Liver (tissue), 9 donors: Measurements from ENCODE around the gene PHC2. TPM values are rescaled to one million over a fixed set of nuclear protein-coding genes. Genes with fewer than 3 reads are reported as not detected.

Source experiments
- DNase-seq: peaks from one replicate; pipeline ENCODE4 v3.0.0-alpha.2; 2017; ENCODE audit warnings: low spot score
- H3K27ac ChIP-seq, 2 donors: one replicate each; pipeline ENCODE4 v1.7.0; 2013; ENCODE audit warnings: inconsistent platforms in 2 of 2, low read length in 2 of 2, control low read depth in 1 of 2, low read depth in 1 of 2, mild to moderate bottlenecking in 1 of 2
- H3K27me3 ChIP-seq, 4 donors: one replicate each; pipeline versions ENCODE4 v1.6.1 to v1.7.0; 2013; ENCODE audit warnings: low read length in 3 of 4, inconsistent platforms in 1 of 4, mild to moderate bottlenecking in 1 of 4, moderate library complexity in 1 of 4; ENCODE audit not compliant: control insufficient read depth in 4 of 4, insufficient read depth in 4 of 4
- H3K36me3 ChIP-seq, 4 donors: one replicate each; pipeline versions ENCODE4 v1.6.1 to v1.7.0; 2013; ENCODE audit warnings: low read length in 3 of 4, mild to moderate bottlenecking in 3 of 4, low read depth in 1 of 4, moderate library complexity in 1 of 4; ENCODE audit not compliant: control insufficient read depth in 4 of 4, insufficient read depth in 3 of 4
- H3K4me1 ChIP-seq, 4 donors: one replicate each; pipeline versions ENCODE4 v1.6.1 to v1.7.0; 2013; ENCODE audit warnings: low read length in 3 of 4, mild to moderate bottlenecking in 3 of 4, moderate library complexity in 1 of 4; ENCODE audit not compliant: control insufficient read depth in 4 of 4, insufficient read depth in 4 of 4
- H3K4me3 ChIP-seq, 3 donors: one replicate each; pipeline versions ENCODE4 v1.6.1 to v1.7.0; 2013; ENCODE audit warnings: low read length in 3 of 3, control low read depth in 1 of 3, low read depth in 1 of 3, mild to moderate bottlenecking in 1 of 3
- H3K9ac ChIP-seq, 2 donors: one replicate each; pipeline ENCODE4 v1.7.0; 2013; ENCODE audit warnings: low read length in 2 of 2, mild to moderate bottlenecking in 2 of 2, moderate library complexity in 2 of 2, control low read depth in 1 of 2, low read depth in 1 of 2
- H3K9me3 ChIP-seq, 4 donors: one replicate each; pipeline versions ENCODE4 v1.6.1 to v1.7.0; 2013; ENCODE audit warnings: low read length in 3 of 4; ENCODE audit not compliant: control insufficient read depth in 4 of 4
- EGR1 ChIP-seq, 2 donors: IDR thresholded peaks; 2 replicates each; pipeline ENCODE4 v1.6.1; 2016 to 2018; ENCODE audit warnings: antibody characterized with exemption in 2 of 2, low read depth in 2 of 2
- FOXA1 ChIP-seq: IDR thresholded peaks from 2 replicates; pipeline ENCODE4 v1.6.1; 2016; ENCODE audit warnings: antibody characterized with exemption
- FOXA2 ChIP-seq: IDR thresholded peaks from 2 replicates; pipeline ENCODE4 v1.6.1; 2016; ENCODE audit warnings: antibody characterized with exemption
- GABPA ChIP-seq, 2 donors: IDR thresholded peaks in 1 of 2; conservative IDR thresholded peaks in 1 of 2; 2 replicates each; pipeline ENCODE4 v1.6.1; 2016; ENCODE audit warnings: antibody characterized with exemption in 2 of 2, mild to moderate bottlenecking in 1 of 2, moderate library complexity in 1 of 2
- HNF4A ChIP-seq, 2 donors: conservative IDR thresholded peaks; 2 replicates each; pipeline ENCODE4 v1.6.1; 2016; ENCODE audit warnings: antibody characterized with exemption in 2 of 2, mild to moderate bottlenecking in 2 of 2
- HNF4G ChIP-seq: IDR thresholded peaks from 2 replicates; pipeline ENCODE4 v1.6.1; 2016; ENCODE audit warnings: antibody characterized with exemption
- JUND ChIP-seq, 2 donors: IDR thresholded peaks; 2 replicates each; pipeline ENCODE4 v1.6.1; 2016; ENCODE audit warnings: antibody characterized with exemption in 2 of 2
- NR2F2 ChIP-seq: IDR thresholded peaks from 2 replicates; pipeline ENCODE4 v1.6.1; 2016; ENCODE audit warnings: antibody characterized with exemption
- RAD21 ChIP-seq, 2 donors: IDR thresholded peaks; 2 replicates each; pipeline ENCODE4 v1.6.1; 2016; ENCODE audit warnings: antibody characterized with exemption in 2 of 2, mild to moderate bottlenecking in 2 of 2
- RXRA ChIP-seq, 2 donors: IDR thresholded peaks; 2 replicates each; pipeline ENCODE4 v1.6.1; 2017 to 2018; ENCODE audit warnings: antibody characterized with exemption in 2 of 2, mild to moderate bottlenecking in 1 of 2
- SP1 ChIP-seq: IDR thresholded peaks from 2 replicates; pipeline ENCODE4 v1.6.1; 2018; ENCODE audit warnings: antibody characterized with exemption, mild to moderate bottlenecking
- TAF1 ChIP-seq: conservative IDR thresholded peaks from 2 replicates; pipeline ENCODE4 v1.6.1; 2016; ENCODE audit warnings: antibody characterized with exemption, mild to moderate bottlenecking
- WGBS: extraction: QIAGEN DNeasy Blood & Tissue Kit; methylation state at CpG from one replicate; pipeline ENCODE4 v1.1.7; 2013; 5-methylcytosine and 5-hydroxymethylcytosine counted together
- polyA plus RNA-seq, 2 donors: library from polyadenylated mRNA; stranded (reverse) in 1 of 2; unstranded in 1 of 2; fragments of 200-250 nt in 1 of 2; fragments of >200 nt in 1 of 2; fragmentation: Nextera tagmentation in 1 of 2; extraction: Ambion mirVana in 1 of 2; gene quantifications; one replicate each; pipeline versions ENCODE4 v1.2.1 to v1.2.3, GENCODE V29; 2013 to 2015
- total RNA-seq, 2 donors: library from RNA; depleted of rRNA; stranded (reverse); fragments of >200 nt; gene quantifications; one replicate each; pipeline ENCODE4 v1.2.3, GENCODE V29; 2014
- TF ChIP-seq, protein P1 (sequence below): IDR thresholded peaks from 2 replicates; pipeline ENCODE4 v1.6.1; 2016; ENCODE audit warnings: antibody characterized with exemption
- TF ChIP-seq, protein P2 (sequence below): fragments of 150-350 bp; IDR thresholded peaks from 2 replicates; pipeline ENCODE4 v1.5.1; 2017; ENCODE audit warnings: improper control_type of control experiment, low read depth, low read length; ENCODE audit not compliant: missing input control
- TF ChIP-seq, protein P3 (sequence below): IDR thresholded peaks from 2 replicates; pipeline ENCODE4 v1.6.1; 2016; ENCODE audit warnings: antibody characterized with exemption
- TF ChIP-seq, protein P4 (sequence below): IDR thresholded peaks from 2 replicates; pipeline ENCODE4 v1.6.1; 2016; ENCODE audit warnings: antibody characterized with exemption, mild to moderate bottlenecking
- TF ChIP-seq, protein P5 (sequence below): IDR thresholded peaks from 2 replicates; pipeline ENCODE4 v1.6.1; 2016; ENCODE audit warnings: antibody characterized with exemption
- donor health status: healthy.
- donor health status: healthy.
- donor health status: healthy.
- donor health status: healthy.
- donor health status: healthy.

PHC2 gene
- total and polyA plus RNA-seq, 4 donors: 19.1 to 67.8 (median 44.7) TPM

DNA sequence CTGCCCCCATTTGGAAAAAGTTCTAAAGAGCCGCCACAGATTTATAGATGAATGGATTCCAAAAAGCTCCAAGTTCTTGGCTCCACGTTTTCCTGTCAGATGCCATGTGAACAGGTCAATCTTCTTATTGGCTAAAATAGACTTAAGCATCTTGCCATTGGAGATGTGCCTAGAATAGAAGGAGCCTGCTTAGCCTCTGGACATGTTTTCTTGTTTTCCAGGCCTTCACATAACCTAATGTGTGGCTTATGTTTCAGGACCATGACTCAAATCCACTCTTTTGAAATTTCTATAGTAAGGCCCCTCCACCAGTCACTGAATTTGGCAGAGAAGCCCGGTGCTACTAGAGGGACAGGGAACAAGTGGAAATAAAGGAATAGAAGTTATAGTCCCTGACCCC lies 31.5 kb downstream of the PHC2 start:
- Histone ChIP-seq H3K27ac (no peak overlapping the region), H3K9me3 (no peaks in the 10 kb centered on the region), H3K36me3 (no peaks in the 10 kb centered on the region), H3K27me3 (no peaks in the 10 kb centered on the region), H3K4me1 (no peaks in the 10 kb centered on the region), H3K9ac (no peak overlapping the region), H3K4me3 (no peak overlapping the region)
- TF ChIP-seq, protein P1, sequence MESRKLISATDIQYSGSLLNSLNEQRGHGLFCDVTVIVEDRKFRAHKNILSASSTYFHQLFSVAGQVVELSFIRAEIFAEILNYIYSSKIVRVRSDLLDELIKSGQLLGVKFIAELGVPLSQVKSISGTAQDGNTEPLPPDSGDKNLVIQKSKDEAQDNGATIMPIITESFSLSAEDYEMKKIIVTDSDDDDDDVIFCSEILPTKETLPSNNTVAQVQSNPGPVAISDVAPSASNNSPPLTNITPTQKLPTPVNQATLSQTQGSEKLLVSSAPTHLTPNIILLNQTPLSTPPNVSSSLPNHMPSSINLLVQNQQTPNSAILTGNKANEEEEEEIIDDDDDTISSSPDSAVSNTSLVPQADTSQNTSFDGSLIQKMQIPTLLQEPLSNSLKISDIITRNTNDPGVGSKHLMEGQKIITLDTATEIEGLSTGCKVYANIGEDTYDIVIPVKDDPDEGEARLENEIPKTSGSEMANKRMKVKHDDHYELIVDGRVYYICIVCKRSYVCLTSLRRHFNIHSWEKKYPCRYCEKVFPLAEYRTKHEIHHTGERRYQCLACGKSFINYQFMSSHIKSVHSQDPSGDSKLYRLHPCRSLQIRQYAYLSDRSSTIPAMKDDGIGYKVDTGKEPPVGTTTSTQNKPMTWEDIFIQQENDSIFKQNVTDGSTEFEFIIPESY: no peak
- no peak for TF ChIP-seq FOXA2
- no peak for TF ChIP-seq RXRA (IDR thresholded peaks at IDR 0.05)
- TF ChIP-seq GABPA (IDR thresholded peaks at IDR 0.05 in 1 of 2, conservative IDR thresholded peaks at IDR 0.05 in 1 of 2): no peak
- TF ChIP-seq EGR1 (IDR thresholded peaks at IDR 0.05; ENCODE audit: low read depth in 2 of 2): no peak
- TF ChIP-seq HNF4A (conservative IDR thresholded peaks at IDR 0.05): no peak
- TF ChIP-seq, protein P2, sequence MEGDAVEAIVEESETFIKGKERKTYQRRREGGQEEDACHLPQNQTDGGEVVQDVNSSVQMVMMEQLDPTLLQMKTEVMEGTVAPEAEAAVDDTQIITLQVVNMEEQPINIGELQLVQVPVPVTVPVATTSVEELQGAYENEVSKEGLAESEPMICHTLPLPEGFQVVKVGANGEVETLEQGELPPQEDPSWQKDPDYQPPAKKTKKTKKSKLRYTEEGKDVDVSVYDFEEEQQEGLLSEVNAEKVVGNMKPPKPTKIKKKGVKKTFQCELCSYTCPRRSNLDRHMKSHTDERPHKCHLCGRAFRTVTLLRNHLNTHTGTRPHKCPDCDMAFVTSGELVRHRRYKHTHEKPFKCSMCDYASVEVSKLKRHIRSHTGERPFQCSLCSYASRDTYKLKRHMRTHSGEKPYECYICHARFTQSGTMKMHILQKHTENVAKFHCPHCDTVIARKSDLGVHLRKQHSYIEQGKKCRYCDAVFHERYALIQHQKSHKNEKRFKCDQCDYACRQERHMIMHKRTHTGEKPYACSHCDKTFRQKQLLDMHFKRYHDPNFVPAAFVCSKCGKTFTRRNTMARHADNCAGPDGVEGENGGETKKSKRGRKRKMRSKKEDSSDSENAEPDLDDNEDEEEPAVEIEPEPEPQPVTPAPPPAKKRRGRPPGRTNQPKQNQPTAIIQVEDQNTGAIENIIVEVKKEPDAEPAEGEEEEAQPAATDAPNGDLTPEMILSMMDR: no peak
- TF ChIP-seq, protein P3, sequence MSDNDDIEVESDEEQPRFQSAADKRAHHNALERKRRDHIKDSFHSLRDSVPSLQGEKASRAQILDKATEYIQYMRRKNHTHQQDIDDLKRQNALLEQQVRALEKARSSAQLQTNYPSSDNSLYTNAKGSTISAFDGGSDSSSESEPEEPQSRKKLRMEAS: no peak
- TF ChIP-seq TAF1: no peak
- no peak for TF ChIP-seq FOXA1
- no peak for TF ChIP-seq HNF4G
- TF ChIP-seq JUND (IDR thresholded peaks at IDR 0.05): no peak
- TF ChIP-seq NR2F2: no peak
- no peak for TF ChIP-seq RAD21 (IDR thresholded peaks at IDR 0.05)
- no peak for TF ChIP-seq SP1
- no peak for DNase-seq
- WGBS: 84% methylated on average over 3 of the region's 3 CpGs

DNA sequence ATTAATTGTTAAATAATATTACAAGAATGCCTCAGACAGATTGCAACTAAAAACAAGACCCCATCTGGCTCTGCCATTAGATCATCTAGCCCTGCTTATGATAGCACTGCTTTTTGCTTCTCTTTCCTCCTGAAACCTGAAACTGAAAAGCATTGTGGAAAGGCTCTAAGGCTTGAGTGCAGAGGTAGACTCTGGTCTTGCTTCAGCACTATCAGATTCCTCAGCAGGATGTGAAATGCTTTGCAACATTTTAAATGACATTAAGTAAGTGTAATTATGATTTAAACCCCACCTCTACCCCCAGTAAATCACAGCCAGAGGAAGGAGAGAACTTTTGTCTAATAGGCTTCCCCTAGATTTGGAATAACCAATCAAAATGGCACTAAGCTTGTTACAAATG lies 32.9 kb downstream of the PHC2 start:
- DNase-seq: no peak
- no peak for TF ChIP-seq GABPA (IDR thresholded peaks at IDR 0.05 in 1 of 2, conservative IDR thresholded peaks at IDR 0.05 in 1 of 2)
- no peak for TF ChIP-seq SP1
- no peak overlapping the region for H3K9ac ChIP-seq
- no peak overlapping the region for H3K4me3 ChIP-seq
- H3K9me3 ChIP-seq: no peaks in the 10 kb centered on the region
- no peaks in the 10 kb centered on the region for H3K4me1 ChIP-seq
- H3K27ac ChIP-seq: no peak overlapping the region
- no peaks in the 10 kb centered on the region for H3K36me3 ChIP-seq
- H3K27me3 ChIP-seq: no peaks in the 10 kb centered on the region

DNA sequence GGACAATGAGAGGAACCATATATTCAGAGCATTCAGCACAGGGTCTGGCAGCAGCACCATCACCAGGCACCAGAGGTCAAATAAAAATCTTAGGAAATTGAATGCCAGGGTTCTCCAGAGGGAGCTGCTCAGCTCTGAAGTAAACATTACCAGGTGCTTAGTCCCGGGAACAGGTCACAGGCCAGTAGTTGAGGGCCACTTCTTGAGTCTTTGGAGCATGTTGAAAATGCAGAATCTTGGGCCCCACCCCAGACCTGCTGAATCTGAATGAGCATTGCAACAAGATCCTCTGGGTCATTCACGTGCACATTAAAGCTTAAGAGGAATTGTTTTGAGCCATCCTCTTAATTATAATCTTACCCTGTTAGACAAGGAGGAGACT lies 33.8 kb downstream of the PHC2 start:
- Histone ChIP-seq H3K4me3 (no peak overlapping the region), H3K9me3 (no peaks in the 10 kb centered on the region), H3K27ac (no peak overlapping the region), H3K4me1 (no peaks in the 10 kb centered on the region), H3K27me3 (no peaks in the 10 kb centered on the region), H3K36me3 (no peaks in the 10 kb centered on the region), H3K9ac (no peak overlapping the region)
- DNase-seq: no peak
- 74% methylated on average over 2 of the region's 2 CpGs for WGBS
- TF ChIP-seq GABPA (IDR thresholded peaks at IDR 0.05 in 1 of 2, conservative IDR thresholded peaks at IDR 0.05 in 1 of 2): no peak
- TF ChIP-seq HNF4A (conservative IDR thresholded peaks at IDR 0.05): no peak
- TF ChIP-seq FOXA2: no peak
- TF ChIP-seq, protein P4, sequence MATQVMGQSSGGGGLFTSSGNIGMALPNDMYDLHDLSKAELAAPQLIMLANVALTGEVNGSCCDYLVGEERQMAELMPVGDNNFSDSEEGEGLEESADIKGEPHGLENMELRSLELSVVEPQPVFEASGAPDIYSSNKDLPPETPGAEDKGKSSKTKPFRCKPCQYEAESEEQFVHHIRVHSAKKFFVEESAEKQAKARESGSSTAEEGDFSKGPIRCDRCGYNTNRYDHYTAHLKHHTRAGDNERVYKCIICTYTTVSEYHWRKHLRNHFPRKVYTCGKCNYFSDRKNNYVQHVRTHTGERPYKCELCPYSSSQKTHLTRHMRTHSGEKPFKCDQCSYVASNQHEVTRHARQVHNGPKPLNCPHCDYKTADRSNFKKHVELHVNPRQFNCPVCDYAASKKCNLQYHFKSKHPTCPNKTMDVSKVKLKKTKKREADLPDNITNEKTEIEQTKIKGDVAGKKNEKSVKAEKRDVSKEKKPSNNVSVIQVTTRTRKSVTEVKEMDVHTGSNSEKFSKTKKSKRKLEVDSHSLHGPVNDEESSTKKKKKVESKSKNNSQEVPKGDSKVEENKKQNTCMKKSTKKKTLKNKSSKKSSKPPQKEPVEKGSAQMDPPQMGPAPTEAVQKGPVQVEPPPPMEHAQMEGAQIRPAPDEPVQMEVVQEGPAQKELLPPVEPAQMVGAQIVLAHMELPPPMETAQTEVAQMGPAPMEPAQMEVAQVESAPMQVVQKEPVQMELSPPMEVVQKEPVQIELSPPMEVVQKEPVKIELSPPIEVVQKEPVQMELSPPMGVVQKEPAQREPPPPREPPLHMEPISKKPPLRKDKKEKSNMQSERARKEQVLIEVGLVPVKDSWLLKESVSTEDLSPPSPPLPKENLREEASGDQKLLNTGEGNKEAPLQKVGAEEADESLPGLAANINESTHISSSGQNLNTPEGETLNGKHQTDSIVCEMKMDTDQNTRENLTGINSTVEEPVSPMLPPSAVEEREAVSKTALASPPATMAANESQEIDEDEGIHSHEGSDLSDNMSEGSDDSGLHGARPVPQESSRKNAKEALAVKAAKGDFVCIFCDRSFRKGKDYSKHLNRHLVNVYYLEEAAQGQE: no peak
- TF ChIP-seq TAF1: no peak
- TF ChIP-seq, protein P5, sequence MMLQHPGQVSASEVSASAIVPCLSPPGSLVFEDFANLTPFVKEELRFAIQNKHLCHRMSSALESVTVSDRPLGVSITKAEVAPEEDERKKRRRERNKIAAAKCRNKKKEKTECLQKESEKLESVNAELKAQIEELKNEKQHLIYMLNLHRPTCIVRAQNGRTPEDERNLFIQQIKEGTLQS: no peak
- no peak for TF ChIP-seq RAD21 (IDR thresholded peaks at IDR 0.05)
- TF ChIP-seq, protein P3: no peak
- TF ChIP-seq FOXA1: no peak
- no peak for TF ChIP-seq SP1
- TF ChIP-seq, protein P2: no peak
- no peak for TF ChIP-seq RXRA (IDR thresholded peaks at IDR 0.05)
- TF ChIP-seq NR2F2: no peak
- TF ChIP-seq EGR1 (IDR thresholded peaks at IDR 0.05; ENCODE audit: low read depth in 2 of 2): no peak
